RWPE2 (cell line): ENCODE data around the gene SIT1.

Source experiments
- ATAC-seq: fragments of 200-7000 bp; cut with Tn5 transposase; 3 replicates; pipeline ENCODE4 v1.9.1; 2021; ENCODE audit warnings: low read depth
- DNase-seq: peaks from one replicate; pipeline ENCODE4 v3.0.0-alpha.2; 2020; ENCODE audit warnings: low spot score
- H3K27ac ChIP-seq: fragments of 450-650 bp; 2 replicates; pipeline ENCODE4 v1.5.1; 2017; ENCODE audit warnings: mild to moderate bottlenecking; ENCODE audit not compliant: poor library complexity, severe bottlenecking
- H3K27me3 ChIP-seq: fragments of 250-450 bp; sonication (Bioruptor Pico); 2 replicates; pipeline ENCODE4 v1.5.1; 2021; ENCODE audit warnings: mild to moderate bottlenecking, moderate library complexity; ENCODE audit not compliant: insufficient read depth, poor library complexity, severe bottlenecking
- H3K36me3 ChIP-seq: fragments of 250-450 bp; sonication (Bioruptor Pico); 2 replicates; pipeline ENCODE4 v1.5.1; 2020; ENCODE audit warnings: low read depth, mild to moderate bottlenecking, moderate library complexity
- H3K4me1 ChIP-seq: fragments of 250-450 bp; sonication (Bioruptor Pico); 2 replicates; pipeline ENCODE4 v1.5.1; 2021; ENCODE audit warnings: mild to moderate bottlenecking, moderate library complexity; ENCODE audit not compliant: insufficient read depth, poor library complexity, severe bottlenecking
- H3K4me3 ChIP-seq: fragments of 250-450 bp; sonication (Bioruptor Pico); 2 replicates; pipeline ENCODE4 v1.5.1; 2021; ENCODE audit warnings: mild to moderate bottlenecking, moderate library complexity; ENCODE audit not compliant: severe bottlenecking
- H3K9me3 ChIP-seq: fragments of 250-450 bp; sonication (Bioruptor Pico); 2 replicates; pipeline ENCODE4 v1.5.1; 2021; ENCODE audit warnings: mild to moderate bottlenecking, moderate library complexity; ENCODE audit not compliant: severe bottlenecking
- CTCF ChIP-seq: fragments of 450-650 bp; IDR thresholded peaks from one replicate; pipeline ENCODE4 v1.5.1; 2017; ENCODE audit warnings: mild to moderate bottlenecking, moderate library complexity; ENCODE audit not compliant: poor library complexity, severe bottlenecking

Gene SIT1

GRCh38 chr9:35650341-35651158, at the start of gene SIT1:
Gene SIT1 (minus strand): TSS chr9:35650931. CDS start chr9:35650853, 78 bp downstream.
- H3K4me3 ChIP-seq = no peak within 1 kb of the TSS
- DNase-seq (no peak), ATAC-seq (no peak)
- peaks cover 16% of the 10 kb centered on the region for H3K4me1 ChIP-seq
- TF ChIP-seq CTCF = no peak
- H3K27ac ChIP-seq = peak within 1 kb of the TSS; percentile 38
- H3K9me3 ChIP-seq = no peaks in the 10 kb centered on the region
- no peaks in the 10 kb centered on the region for H3K27me3 ChIP-seq
- H3K36me3 ChIP-seq = no peaks in the 10 kb centered on the region

- ATAC-seq (no peak), DNase-seq (no peak)
- H3K27me3 ChIP-seq = no peaks in the 10 kb centered on the region
- no peaks in the 10 kb centered on the region for H3K4me1 ChIP-seq
- peaks cover 94% of the 10 kb centered on the region for H3K36me3 ChIP-seq
- no peak for TF ChIP-seq CTCF
- no peak overlapping the region for H3K4me3 ChIP-seq
- H3K27ac ChIP-seq = no peak overlapping the region
- no peaks in the 10 kb centered on the region for H3K9me3 ChIP-seq
Measured at GRCh38 chr9:35700031-35700430, 49.3 kb upstream of the SIT1 start.

- Histone ChIP-seq H3K27me3 (no peaks in the 10 kb centered on the region), H3K36me3 (peaks cover 76% of the 10 kb centered on the region), H3K4me3 (no peak overlapping the region), H3K4me1 (no peaks in the 10 kb centered on the region), H3K9me3 (no peaks in the 10 kb centered on the region), H3K27ac (no peak overlapping the region)
- ATAC-seq = no peak
- DNase-seq = no peak
- TF ChIP-seq CTCF = no peak
Measured at GRCh38 chr9:35698231-35698630, 47.5 kb upstream of the SIT1 start.

DNA sequence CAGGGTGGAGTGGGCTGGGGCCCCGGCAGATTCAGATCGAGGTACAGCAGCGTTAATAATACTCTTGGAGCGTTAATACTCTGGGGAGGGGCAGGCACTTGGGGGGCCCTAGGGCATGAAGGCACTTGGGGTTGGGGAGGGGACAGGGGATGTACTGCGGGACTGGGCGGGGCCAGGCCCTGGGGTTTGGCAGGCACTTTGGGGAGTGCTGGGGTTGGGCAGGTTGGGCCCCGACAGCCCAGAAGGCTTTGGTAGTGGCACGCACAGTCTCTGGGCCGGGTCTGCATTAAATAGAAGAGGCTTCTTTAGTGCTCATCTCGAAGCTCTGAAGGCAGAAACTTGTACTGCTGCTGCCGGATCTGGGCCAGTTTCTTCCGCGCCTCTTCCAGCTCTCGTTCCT, 46.8 kb upstream of the SIT1 start:
- peaks cover 69% of the 10 kb centered on the region for H3K36me3 ChIP-seq
- no peak overlapping the region for H3K27ac ChIP-seq
- ATAC-seq (no peak), DNase-seq (no peak)
- H3K9me3 ChIP-seq = no peaks in the 10 kb centered on the region
- H3K4me3 ChIP-seq = no peak overlapping the region
- TF ChIP-seq CTCF = no peak
- H3K27me3 ChIP-seq = no peaks in the 10 kb centered on the region
- H3K4me1 ChIP-seq = no peaks in the 10 kb centered on the region

GRCh38 chr9:35696520-35697215, 45.9 kb upstream of the SIT1 start:
- peak; percentile 93 for TF ChIP-seq CTCF
- no peak for DNase-seq
- Histone ChIP-seq H3K4me1 (no peaks in the 10 kb centered on the region), H3K4me3 (no peak overlapping the region), H3K27me3 (no peaks in the 10 kb centered on the region), H3K27ac (no peak overlapping the region), H3K36me3 (peaks cover 61% of the 10 kb centered on the region), H3K9me3 (no peaks in the 10 kb centered on the region)
- peak; percentile 83 for ATAC-seq
